Upper lobe of left lung (tissue), 6 donors: ENCODE results near the gene TPSG1. TPM values are rescaled to one million over a fixed set of nuclear protein-coding genes. Genes with fewer than 3 reads are reported as not detected.

Experiments
- ATAC-seq, 2 donors: fragments of 200-7000 bp; cut with Tn5 transposase; one replicate each; pipeline ENCODE4 v1.9.1; 2022; ENCODE audit warnings: mild to moderate bottlenecking in 2 of 2, moderate library complexity in 2 of 2; ENCODE audit not compliant: low FRiP score in 2 of 2
- DNase-seq, 2 donors: peaks; one replicate each; pipeline ENCODE4 v3.0.0-alpha.2; 2019 to 2020
- H3K27ac ChIP-seq, 4 donors: fragments of 200-600 bp; sonication (generic); one replicate each; pipeline ENCODE4 v1.5.1; 2016 to 2019
- H3K27me3 ChIP-seq, 4 donors: fragments of 200-600 bp; sonication (generic); one replicate each; pipeline ENCODE4 v1.5.1; 2017 to 2019
- H3K36me3 ChIP-seq, 4 donors: fragments of 200-600 bp; sonication (generic); one replicate each; pipeline ENCODE4 v1.5.1; 2016 to 2019
- H3K4me1 ChIP-seq, 4 donors: fragments of 200-600 bp; sonication (generic); one replicate each; pipeline ENCODE4 v1.5.1; 2018 to 2019
- H3K4me3 ChIP-seq, 4 donors: fragments of 200-600 bp; sonication (generic); one replicate each; pipeline ENCODE4 v1.5.1; 2017 to 2019; ENCODE audit warnings: mild to moderate bottlenecking in 2 of 4, moderate library complexity in 1 of 4
- H3K9me3 ChIP-seq, 4 donors: fragments of 200-600 bp; sonication (generic); one replicate each; pipeline ENCODE4 v1.5.1; 2018 to 2019
- CTCF ChIP-seq, 6 experiments: fragments of 450-650 bp in 4 of 6; fragments of 200-600 bp in 2 of 6; sonication (generic) in 2 of 6; IDR thresholded peaks; one replicate each; pipeline ENCODE4 v1.5.1; 2016 to 2019; ENCODE audit warnings: antibody characterized with exemption in 6 of 6
- EP300 ChIP-seq, 4 donors: sonication (generic); formaldehyde crosslinking; IDR thresholded peaks; one replicate each; pipeline ENCODE4 v1.5.1; 2017; ENCODE audit warnings: antibody characterized with exemption in 4 of 4, control low read depth in 2 of 4
- POLR2A ChIP-seq, 4 donors: fragments of 450-650 bp; IDR thresholded peaks; one replicate each; pipeline ENCODE4 v1.5.1; 2016 to 2017; ENCODE audit warnings: antibody characterized with exemption in 4 of 4, mild to moderate bottlenecking in 2 of 4
- POLR2AphosphoS5 ChIP-seq, 2 donors: sonication (generic); formaldehyde crosslinking; IDR thresholded peaks; one replicate each; pipeline ENCODE4 v1.5.1; 2017; ENCODE audit warnings: antibody characterized with exemption in 2 of 2
- WGBS, 2 donors: methylation state at CpG; one replicate each; pipeline ENCODE4 v1.1.5; 2017 to 2018; 5-methylcytosine and 5-hydroxymethylcytosine counted together
- total RNA-seq, 6 donors: library from RNA; depleted of rRNA in 4 of 6; stranded (reverse); fragments of >200 nt in 4 of 6; gene quantifications; one replicate each; pipeline versions ENCODE4 v1.1.0 to v1.2.1, GENCODE V29; 2016 to 2021
- donor health status: DM: no; HTN: no; CAD: no; lungs with moderate emphysema.
- donor health status: DM: no; HTN: yes; CAD: no; lungs with severe emphysema.

The TPSG1 gene
- total RNA-seq, 6 donors from 2014 or later, result 0.61 to 38.8 (median 3.7) TPM; not detected in 2

- Histone ChIP-seq H3K4me1 (no peaks in the 10 kb centered on the region), H3K4me3 (no peak overlapping the region), H3K27ac (no peak overlapping the region), H3K9me3 (no peaks in the 10 kb centered on the region), H3K36me3 (no peaks in the 10 kb centered on the region), H3K27me3 (no peaks in the 10 kb centered on the region)
- no peak for TF ChIP-seq EP300 (IDR thresholded peaks at IDR 0.05)
- no peak for TF ChIP-seq CTCF (IDR thresholded peaks at IDR 0.05)
- TF ChIP-seq POLR2AphosphoS5 (IDR thresholded peaks at IDR 0.05), result no peak
- no peak for TF ChIP-seq POLR2A (IDR thresholded peaks at IDR 0.05)
- 84 to 94% methylated on average over 9 to 36 of the region's 36 CpGs for WGBS, 2 donors
- no peak for DNase-seq
- no peak for ATAC-seq
These were observed 53.1 kb downstream of the TPSG1 start for GRCh38 chr16:1171854-1172428.

Other genes with a start within 250 kb of the TPSG1 start
- 1 to 10 TPM in 2 of 6 donors, under 1 TPM in 4; 0.14 to 1.1 (median 0.57) TPM for gene SOX8, start 243.5 kb downstream of the TPSG1 start, total RNA-seq
- gene SSTR5, start 152.5 kb downstream of the TPSG1 start, total RNA-seq, result not detected
- gene C1QTNF8, start 129.0 kb downstream of the TPSG1 start, total RNA-seq, result under 1 TPM in 1 of 6 donors, not detected in 5; 0.30 TPM
- 10 to 100 TPM in 2 of 6 donors, 1 to 10 TPM in 4; 6.4 to 46.1 (median 9.3) TPM for gene CACNA1H, start 72.2 kb downstream of the TPSG1 start, total RNA-seq
- 100 to 1,000 TPM in 2 of 6 donors, 10 to 100 TPM in 4; 10.5 to 329 (median 70.7) TPM for gene TPSB2, start 4.9 kb upstream of the TPSG1 start, total RNA-seq
- gene TPSAB1, start 15.4 kb upstream of the TPSG1 start, total RNA-seq, result 100 to 1,000 TPM in 3 of 6 donors, 10 to 100 TPM in 2, 1 to 10 TPM in 1; 6.4 to 207 (median 99.8) TPM
- 10 to 100 TPM in 2 of 6 donors, 1 to 10 TPM in 4; 1.3 to 14.0 (median 6.4) TPM for gene TPSD1, start 30.8 kb upstream of the TPSG1 start, total RNA-seq
- gene UBE2I, start 84.4 kb upstream of the TPSG1 start, total RNA-seq, result 100 to 1,000 TPM in 1 of 6 donors, 10 to 100 TPM in 5; 51.4 to 113 (median 92.0) TPM
- 10 to 100 TPM in 3 of 6 donors, 1 to 10 TPM in 3; 3.2 to 57.6 (median 11.5) TPM for gene BAIAP3, start 108.4 kb upstream of the TPSG1 start, total RNA-seq
- gene TSR3, start 126.6 kb upstream of the TPSG1 start, total RNA-seq, result 10 to 100 TPM; 55.6 to 74.5 (median 65.1) TPM
- gene GNPTG, start 126.7 kb upstream of the TPSG1 start, total RNA-seq, result 100 to 1,000 TPM in 1 of 6 donors, 10 to 100 TPM in 5; 32.8 to 106 (median 93.0) TPM
- 10 to 100 TPM in 5 of 6 donors, 1 to 10 TPM in 1; 7.6 to 83.8 (median 28.0) TPM for gene UNKL, start 189.4 kb upstream of the TPSG1 start, total RNA-seq
- 10 to 100 TPM in 3 of 6 donors, 1 to 10 TPM in 3; 3.1 to 16.3 (median 9.9) TPM for gene UQCC4, start 195.5 kb upstream of the TPSG1 start, total RNA-seq
- 1 to 10 TPM in 1 of 6 donors, under 1 TPM in 1, not detected in 4; 0.27 to 2.2 TPM for gene PERCC1, start 205.8 kb upstream of the TPSG1 start, total RNA-seq
- 1 to 10 TPM in 4 of 6 donors, under 1 TPM in 1, not detected in 1; 0.30 to 5.4 (median 2.9) TPM for gene CCDC154, start 219.3 kb upstream of the TPSG1 start, total RNA-seq
- 100 to 1,000 TPM in 4 of 6 donors, 10 to 100 TPM in 2; 78.0 to 463 (median 147) TPM for gene CLCN7, start 249.8 kb upstream of the TPSG1 start, total RNA-seq